HG02884 (cell line): Measurements from ENCODE around the gene BICD2.

ENCODE experiments used
- ATAC-seq: cut with Tn5 transposase; IDR thresholded peaks from one replicate; pipeline ENCODE4 v1.9.1; 2021; ENCODE audit warnings: mild to moderate bottlenecking, moderate library complexity; ENCODE audit not compliant: unreplicated experiment

The BICD2 gene

DNA sequence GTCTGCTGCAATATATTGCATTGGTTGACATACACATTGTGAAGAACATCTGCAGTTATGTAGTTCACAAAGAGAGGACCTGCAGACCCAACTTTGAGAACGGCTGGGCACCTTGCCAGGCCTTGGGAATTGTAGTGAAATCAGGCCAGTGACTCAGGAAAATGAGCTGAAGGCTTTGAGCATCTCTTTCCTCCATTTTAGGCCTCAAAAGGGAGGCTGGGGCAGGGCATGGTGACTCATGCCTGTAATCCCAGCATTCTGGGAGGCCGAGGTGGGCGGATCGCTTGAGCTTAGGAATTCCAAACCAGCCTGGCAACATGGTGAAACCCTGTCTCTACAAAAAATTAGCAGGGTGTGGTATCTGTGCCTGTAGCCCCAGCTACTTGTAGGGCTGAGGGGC lies 93.3 kb downstream of the BICD2 start:
- no peak for ATAC-seq

DNA sequence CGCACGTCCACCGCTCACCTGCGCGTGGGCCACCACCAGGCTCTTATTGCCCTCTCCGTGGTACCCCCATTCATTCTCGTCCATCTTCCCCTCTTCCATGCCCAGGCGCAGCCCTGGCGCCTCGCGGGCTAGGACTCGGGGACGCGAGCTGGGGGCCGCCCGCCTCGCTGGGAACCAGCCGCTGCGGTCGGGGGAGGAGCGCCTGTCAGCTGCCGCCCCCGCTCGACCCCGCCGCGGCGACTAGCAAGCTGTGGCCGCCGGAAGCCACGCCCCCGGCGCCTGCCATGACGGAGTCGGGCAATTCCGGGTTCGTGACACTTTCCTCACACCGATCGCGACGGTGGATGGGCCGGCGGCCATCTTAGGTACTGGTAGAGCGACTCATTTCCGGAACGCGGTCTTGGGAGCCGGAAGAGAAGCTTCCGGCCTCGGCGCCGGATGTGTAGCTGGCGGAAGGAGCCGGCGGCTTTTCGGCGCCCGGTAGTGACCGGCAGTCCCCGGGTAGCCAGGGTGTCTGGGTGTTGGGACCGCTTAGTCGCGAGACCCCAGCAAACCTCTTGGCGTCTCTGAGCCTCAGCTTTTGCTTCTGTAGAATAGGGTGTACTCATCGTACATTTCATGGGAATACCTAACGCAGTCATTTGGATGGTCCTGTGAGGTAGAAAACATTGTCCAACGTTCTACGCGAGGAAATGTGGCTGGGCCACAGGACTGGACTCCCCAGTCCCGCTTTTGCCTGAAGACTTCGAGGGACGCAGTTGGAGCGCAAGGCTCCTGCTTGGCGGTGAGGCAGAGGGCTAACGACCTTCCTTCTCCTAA lies 94.5 kb downstream of the BICD2 start, which contains the start of gene IPPK:
Gene IPPK (minus strand): TSS at position 242 of the 819 bp plus-strand sequence. CDS start 143 bp downstream, at position 99.
- ATAC-seq = peak; percentile 95

DNA sequence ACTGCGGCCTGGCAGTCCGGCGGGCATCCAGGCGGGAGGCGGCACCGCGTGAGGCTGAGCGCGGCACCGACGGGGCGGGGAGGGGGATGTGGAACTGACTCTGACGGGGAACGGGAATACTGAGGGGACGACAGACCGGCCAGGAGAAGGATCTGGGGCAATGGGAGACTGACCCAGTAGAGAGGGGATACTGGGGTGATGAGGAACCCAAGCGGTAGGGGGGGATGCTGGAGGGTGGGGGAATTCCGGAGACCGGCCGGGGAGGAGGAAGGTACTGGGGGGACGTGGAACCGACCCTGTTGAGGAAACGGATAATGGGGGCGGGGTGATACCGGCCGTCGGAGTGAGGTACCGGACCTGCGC lies 95.1 kb downstream of the BICD2 start:
- no peak for ATAC-seq

DNA sequence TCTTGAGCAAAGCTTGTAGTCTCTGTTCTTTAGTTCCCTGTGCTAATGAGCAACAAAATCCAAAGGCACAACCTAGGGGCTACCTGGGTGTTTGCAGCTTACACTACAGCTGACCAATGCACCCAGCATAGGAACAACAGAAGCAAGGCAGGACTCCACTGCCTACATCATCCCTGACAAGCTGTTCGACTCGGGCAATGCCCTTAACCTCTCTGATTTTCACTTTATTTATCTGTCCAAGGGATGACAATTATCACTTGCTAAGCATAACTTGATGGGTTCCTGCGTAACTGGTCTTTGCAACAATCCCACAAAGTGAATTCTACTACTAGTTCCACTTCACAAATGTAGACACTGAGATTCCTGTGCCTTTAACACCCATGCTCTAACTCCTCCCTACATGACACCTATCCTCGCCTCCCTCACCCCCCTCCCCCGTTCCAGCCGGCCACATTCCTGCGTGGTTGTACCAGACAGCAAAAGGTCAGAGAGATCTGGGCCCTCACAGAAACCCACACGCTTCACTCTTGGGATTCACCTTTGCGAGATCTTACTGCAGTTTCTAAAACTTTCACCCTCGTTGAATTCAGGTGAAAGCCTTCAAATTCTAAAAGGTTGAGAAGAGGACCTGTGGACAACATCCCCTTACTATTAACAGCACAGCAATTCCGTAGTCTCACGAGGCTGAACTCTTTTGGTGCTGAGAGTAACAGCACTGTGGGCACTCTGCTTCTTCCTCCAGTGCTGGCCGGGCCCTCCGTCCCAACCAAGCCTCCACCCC lies 95.7 kb downstream of the BICD2 start:
- no peak for ATAC-seq

DNA sequence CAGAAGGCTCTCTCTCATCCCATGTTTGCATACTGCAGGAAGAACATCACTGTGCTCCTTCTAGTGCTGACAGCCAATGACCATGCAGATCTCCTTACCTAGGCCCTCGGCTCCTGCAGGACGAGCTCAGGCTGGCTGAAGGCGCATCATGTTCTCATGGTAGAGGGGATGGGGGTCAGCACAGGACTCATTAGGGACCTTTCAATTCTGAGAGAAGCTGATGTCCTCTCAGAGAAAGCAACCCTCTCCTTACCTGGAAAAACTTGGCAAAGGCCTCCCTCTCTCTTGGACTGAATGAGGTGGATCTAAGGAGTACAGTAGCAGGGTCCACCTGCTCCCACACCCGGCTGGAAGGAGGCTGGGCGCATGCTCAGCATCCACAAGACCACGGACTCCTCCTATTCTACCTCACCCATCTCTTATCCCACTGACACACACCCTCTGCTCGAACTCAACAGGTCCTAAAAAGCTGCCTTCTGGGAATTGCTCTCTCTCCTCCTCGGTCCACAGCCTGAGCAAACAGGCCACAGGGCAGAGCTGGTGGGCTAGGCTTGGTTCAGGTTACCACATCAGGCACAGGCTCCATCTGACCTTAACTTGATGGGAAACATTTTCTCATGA lies 97.6 kb downstream of the BICD2 start:
- ATAC-seq = no peak

DNA sequence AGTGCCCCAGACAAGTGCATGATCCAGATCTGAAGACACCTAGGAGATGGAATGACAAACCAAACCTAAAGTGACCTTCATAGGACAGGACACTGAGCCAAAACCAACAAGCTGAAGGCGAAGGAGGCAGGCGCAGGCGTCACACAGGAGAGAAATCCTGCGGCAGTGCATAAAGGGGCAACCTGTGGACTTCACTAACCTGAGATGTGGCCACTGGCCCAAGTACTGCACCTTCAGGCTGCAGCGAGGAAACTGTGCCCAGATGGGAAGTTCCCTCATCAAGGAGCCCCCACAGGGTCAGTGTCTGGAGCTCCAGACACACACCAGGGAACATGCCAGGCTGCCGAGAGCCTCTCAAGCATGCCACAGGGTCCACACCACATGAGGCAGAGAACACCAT lies 98.4 kb downstream of the BICD2 start:
- ATAC-seq = no peak

DNA sequence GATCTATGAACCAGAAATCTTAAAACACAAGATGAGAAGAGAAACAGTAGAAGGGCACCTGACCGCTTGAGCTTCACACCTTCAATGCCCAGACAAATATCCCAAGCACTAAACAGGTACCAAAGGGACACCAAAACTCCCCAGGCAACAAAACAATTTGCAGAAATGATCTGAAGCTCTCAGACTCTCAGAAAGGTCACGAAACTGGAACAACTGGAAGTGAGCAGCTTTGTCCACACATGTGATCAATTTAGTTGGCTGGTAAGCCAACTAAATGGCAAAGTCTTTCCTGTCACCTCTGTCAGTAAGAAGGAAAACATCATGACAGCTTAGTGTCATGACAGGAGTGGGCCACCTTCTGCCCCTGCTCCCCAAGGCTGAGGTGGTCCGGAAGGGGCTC lies 98.8 kb downstream of the BICD2 start:
- no peak for ATAC-seq

DNA sequence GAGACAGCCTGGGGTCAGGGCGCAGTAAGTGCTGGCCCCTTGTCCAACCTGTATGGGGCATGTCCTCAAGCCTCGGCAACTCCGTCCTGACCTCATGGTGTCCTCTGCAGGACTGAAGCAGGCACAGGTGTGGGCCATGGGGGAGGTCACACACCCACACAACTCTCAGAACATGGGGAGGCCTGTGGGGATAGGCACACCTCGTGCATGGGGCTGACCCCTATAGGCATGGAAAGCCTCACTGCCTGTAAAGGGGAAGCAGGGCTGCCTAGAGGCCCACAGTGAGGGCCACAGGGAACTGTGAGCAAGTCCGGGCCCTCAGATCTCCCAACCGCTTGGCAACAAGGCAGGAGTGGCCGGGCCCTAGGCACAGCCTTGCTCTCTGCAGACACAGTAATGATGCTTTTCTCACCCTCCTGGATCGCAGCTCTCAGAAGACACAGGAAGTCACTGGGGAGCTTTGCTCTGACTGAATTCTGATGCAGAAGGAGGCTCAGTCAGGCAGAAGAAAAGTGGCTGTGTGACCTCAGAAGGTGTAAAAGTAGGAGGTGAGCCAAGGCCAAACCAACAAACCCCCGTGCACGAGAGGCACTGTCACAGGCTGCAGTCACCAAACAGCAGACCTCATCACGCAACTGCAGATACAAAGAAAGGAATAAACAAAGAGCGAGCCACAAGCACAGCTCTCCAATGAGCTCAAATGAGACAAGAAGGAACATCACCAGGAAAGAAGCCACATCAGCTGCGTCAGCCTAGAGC lies 100.1 kb downstream of the BICD2 start:
- no peak for ATAC-seq

DNA sequence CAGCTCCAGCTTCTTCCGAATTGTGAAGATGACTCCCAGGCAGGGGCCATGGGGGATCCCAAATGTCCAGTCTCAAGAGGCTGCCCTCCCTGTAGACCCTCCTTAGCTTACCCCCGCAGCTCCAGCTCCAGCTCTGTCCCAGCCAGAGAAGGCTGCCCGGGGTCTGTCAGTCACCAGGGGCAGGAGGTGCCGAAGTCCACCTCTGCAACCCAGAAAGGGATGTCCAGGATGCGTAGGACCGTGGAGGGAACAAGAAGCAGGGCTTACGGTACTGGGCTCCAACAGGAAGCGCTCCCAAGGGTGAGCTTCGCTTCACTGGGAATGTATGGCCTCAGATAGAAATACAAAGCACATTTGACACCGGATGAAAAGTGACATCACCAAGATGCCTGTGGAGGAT lies 100.7 kb downstream of the BICD2 start:
- ATAC-seq = no peak

DNA sequence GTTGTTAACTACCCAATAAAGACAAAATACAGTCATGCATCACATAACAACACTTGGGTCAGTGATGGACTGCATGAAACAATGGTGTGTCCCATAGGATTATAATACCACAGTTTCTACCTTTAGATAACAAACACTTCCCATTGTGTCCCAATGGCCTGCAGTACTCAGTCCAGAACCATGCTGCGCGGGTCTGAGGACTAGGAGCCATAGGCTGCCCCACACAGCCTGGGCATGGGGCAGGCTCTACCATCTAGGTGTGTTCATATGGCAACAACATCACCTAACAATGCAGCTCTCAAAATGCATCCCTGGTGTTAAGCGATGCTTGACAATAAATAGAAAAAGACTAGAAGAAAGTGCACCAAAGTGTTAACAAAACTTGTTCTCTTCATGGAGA lies 101.5 kb downstream of the BICD2 start:
- no peak for ATAC-seq

DNA sequence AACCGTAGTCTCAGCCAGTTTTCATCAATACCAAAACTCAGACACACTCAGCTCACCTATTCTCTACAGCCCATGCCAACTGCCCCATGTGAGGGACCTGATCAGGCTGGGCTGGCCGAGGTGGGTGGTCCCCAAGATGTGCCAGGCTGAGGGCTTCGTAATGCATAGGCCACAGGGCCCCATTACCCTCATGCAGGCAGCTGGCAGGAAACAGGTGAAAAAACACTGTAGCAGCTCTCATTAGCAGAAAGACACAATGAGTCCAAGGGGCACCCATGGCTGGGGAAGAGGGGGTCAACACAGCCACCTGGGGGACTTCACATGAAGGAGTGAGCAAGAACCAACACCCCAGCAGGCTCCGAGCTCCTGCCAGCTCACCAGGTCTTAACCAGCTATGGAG lies 102.9 kb downstream of the BICD2 start:
- no peak for ATAC-seq
